Measurements from ENCODE around the gene HES6. TPM values are rescaled to one million over a fixed set of nuclear protein-coding genes. Genes with fewer than 3 reads are reported as not detected.

HES6 gene
- polyA plus RNA-seq, 1 experiment, result 1.7 TPM

DNA sequence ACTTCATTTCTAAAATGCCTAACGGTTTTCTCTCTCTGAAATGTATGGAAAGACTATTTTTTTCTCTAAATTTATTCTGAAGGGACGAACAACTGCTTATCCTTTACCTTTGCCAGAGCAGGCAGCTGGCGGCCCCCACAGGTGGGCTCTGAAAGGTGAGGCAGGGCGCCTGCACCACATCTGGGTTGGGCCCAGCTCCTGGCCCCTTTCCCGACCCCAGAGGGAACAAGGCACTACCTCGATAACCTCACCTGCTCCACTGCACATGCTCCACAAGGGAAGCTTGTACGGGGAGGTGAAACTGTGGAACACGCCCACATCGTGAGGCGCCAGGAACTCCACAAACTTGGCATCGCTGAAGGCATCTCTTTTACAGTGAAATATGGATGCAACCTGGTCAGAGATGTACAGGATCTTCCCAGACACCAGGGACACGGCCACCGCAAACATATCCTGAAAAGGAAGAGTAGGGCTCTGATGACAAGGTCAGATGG, 31.3 kb upstream of the HES6 start:
- peaks cover 20% of the 10 kb centered on the region for H3K36me3 ChIP-seq (ENCODE audit: control insufficient read depth, insufficient read depth, low read length)
- TF ChIP-seq, protein P1, sequence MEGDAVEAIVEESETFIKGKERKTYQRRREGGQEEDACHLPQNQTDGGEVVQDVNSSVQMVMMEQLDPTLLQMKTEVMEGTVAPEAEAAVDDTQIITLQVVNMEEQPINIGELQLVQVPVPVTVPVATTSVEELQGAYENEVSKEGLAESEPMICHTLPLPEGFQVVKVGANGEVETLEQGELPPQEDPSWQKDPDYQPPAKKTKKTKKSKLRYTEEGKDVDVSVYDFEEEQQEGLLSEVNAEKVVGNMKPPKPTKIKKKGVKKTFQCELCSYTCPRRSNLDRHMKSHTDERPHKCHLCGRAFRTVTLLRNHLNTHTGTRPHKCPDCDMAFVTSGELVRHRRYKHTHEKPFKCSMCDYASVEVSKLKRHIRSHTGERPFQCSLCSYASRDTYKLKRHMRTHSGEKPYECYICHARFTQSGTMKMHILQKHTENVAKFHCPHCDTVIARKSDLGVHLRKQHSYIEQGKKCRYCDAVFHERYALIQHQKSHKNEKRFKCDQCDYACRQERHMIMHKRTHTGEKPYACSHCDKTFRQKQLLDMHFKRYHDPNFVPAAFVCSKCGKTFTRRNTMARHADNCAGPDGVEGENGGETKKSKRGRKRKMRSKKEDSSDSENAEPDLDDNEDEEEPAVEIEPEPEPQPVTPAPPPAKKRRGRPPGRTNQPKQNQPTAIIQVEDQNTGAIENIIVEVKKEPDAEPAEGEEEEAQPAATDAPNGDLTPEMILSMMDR (IDR thresholded peaks at IDR 0.05; ENCODE audit: insufficient read depth, low read depth, low read length), result no peak
- ChIA-PET POLR2A (no interaction called here), CTCF (interaction anchor here (0.9 to 3.5 kb wide), 2 partner anchors 17 to 413 kb away, joined by 3 to 12 read pairs; partner anchors contain the start of gene PER2)
- no peak for DNase-seq (ENCODE audit: low read depth)
- H3K27me3 ChIP-seq (ENCODE audit: control insufficient read depth, insufficient read depth, low read length), result no peaks in the 10 kb centered on the region
- H3K4me3 ChIP-seq (ENCODE audit: low read depth, low read length), result no peak overlapping the region

DNA sequence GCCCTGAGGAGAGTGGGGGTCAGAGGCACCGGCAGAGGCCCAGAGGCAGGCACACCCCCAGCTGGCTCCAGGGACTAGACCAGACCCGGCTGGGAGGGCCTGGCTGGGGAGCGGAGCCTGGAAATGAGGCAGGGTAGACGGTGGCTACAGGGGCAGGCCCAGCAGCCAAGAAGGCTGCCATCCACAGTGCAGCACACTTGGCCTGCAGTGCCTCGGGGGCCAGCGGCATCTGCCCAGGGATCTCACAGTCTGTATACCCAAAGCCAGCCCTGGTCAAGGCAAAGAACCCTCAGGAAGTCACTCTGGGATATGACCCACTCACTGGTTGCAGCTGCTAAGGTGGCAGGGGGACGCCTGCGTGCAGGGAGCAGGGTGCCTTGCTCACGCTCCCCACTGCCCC, 30.8 kb upstream of the HES6 start:
- ChIA-PET CTCF (interaction anchor here (0.6 to 3.5 kb wide), 2 partner anchors 18 to 412 kb away, joined by 5 to 12 read pairs; partner anchors contain the start of gene PER2), POLR2A (no interaction called here)
- no peak for DNase-seq (ENCODE audit: low read depth)
- TF ChIP-seq, protein P1 (IDR thresholded peaks at IDR 0.05; ENCODE audit: insufficient read depth, low read depth, low read length), result no peak
- Histone ChIP-seq H3K27me3 (ENCODE audit: control insufficient read depth, insufficient read depth, low read length) (no peaks in the 10 kb centered on the region), H3K4me3 (ENCODE audit: low read depth, low read length) (no peak overlapping the region), H3K36me3 (ENCODE audit: control insufficient read depth, insufficient read depth, low read length) (peaks cover 18% of the 10 kb centered on the region)

DNA sequence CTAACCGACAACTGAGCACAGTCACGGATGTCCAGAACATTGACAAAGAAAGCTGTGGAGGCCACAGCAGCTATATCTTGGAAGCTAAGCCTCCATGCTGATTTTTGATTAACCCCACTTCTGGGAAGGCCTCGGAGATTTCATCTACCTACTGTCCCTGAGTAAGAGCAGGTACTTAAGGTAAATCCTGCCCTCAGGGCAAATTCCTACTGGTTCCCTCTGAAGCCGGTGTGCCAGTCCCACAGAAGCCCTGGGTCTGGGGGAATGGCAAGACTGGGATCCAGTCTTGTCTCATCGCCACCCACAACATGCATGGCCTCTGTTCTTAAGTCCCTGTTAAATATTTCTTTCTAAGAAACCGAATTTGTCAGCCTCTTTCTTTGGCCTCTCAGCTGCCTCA, 29.9 kb upstream of the HES6 start:
- no peak for DNase-seq (ENCODE audit: low read depth)
- CTCF ChIA-PET, result no interaction called here
- no peaks in the 10 kb centered on the region for H3K27me3 ChIP-seq (ENCODE audit: control insufficient read depth, insufficient read depth, low read length)
- no peak overlapping the region for H3K4me3 ChIP-seq (ENCODE audit: low read depth, low read length)
- POLR2A ChIA-PET, result no interaction called here
- H3K36me3 ChIP-seq (ENCODE audit: control insufficient read depth, insufficient read depth, low read length), result peaks cover 17% of the 10 kb centered on the region
- TF ChIP-seq, protein P1 (IDR thresholded peaks at IDR 0.05; ENCODE audit: insufficient read depth, low read depth, low read length), result no peak

DNA sequence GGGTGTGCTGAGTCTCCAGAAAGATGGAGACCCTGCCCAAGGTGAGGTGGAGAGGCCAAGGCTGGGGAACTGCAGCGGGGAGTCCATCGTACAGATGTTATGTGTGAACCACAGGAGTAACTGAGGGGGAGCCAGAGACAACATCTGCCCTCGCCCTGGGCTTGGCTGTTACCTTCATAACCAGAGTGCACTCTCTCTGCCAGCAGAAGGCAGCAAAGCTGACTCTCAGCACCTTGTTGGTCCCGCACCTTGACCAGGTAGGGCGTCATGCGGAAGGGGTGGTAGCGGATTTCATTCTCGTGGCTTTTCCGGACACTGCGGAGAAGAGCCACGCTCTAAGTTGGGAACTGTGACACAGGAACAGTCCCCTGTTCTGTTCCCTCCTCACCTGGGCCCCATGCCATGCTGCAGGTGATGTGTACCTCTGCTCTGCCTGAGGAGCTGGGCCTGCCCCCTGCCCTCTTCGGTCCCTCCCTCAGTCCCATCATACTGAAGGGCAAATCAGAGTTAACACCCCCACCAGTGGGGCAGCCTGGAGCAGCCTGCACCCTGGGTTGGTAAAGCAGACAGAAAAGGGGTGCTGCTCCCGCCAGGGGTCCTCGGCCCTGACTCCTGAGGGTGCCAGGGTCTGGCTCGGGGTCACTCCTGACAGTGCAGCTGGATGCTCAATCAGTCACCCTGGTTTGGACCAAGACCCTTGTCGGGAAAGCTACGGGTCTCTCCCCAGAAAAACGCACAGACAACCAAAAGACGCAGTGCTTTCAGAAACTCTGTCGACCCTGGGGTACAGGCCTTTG, 28.2 kb upstream of the HES6 start:
- peaks cover 15% of the 10 kb centered on the region for H3K36me3 ChIP-seq (ENCODE audit: control insufficient read depth, insufficient read depth, low read length)
- ChIA-PET POLR2A (no interaction called here), CTCF (interaction anchor here (1.1 kb wide), 1 partner anchor 13 kb away, joined by 3 read pairs; no protein-coding TSS in a partner anchor)
- DNase-seq (ENCODE audit: low read depth), result no peak
- H3K4me3 ChIP-seq (ENCODE audit: low read depth, low read length), result no peak overlapping the region
- H3K27me3 ChIP-seq (ENCODE audit: control insufficient read depth, insufficient read depth, low read length), result no peaks in the 10 kb centered on the region
- TF ChIP-seq, protein P1 (IDR thresholded peaks at IDR 0.05; ENCODE audit: insufficient read depth, low read depth, low read length), result no peak

DNA sequence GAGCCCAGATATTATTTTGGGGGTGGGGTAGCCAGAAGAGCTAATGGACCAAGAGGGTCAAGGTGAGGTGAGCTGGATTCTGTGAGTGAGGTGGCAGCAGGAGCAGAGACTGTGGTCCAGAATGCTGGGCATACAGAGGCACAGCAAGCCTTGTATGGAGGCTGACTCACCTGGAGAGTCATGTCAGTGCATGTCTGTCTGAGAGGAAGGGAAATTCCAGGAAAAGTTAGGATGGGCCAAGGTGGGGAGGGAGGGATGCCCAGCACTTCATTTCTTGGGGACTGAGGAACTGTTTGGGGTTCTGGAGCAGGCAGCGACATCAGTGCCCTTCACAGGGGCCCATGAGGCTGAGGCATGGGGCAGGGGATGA, 27.5 kb upstream of the HES6 start:
- TF ChIP-seq, protein P1 (IDR thresholded peaks at IDR 0.05; ENCODE audit: insufficient read depth, low read depth, low read length), result no peak
- H3K4me3 ChIP-seq (ENCODE audit: low read depth, low read length), result no peak overlapping the region
- ChIA-PET POLR2A (no interaction called here), CTCF (interaction anchor here (1.1 kb wide), 1 partner anchor 12 kb away, joined by 3 read pairs; no protein-coding TSS in a partner anchor)
- DNase-seq (ENCODE audit: low read depth), result no peak
- H3K36me3 ChIP-seq (ENCODE audit: control insufficient read depth, insufficient read depth, low read length), result peaks cover 16% of the 10 kb centered on the region
- no peaks in the 10 kb centered on the region for H3K27me3 ChIP-seq (ENCODE audit: control insufficient read depth, insufficient read depth, low read length)

Measured in BJ (cell line).